Measurements from ENCODE around the gene GYG2.

GYG2 gene

DNA sequence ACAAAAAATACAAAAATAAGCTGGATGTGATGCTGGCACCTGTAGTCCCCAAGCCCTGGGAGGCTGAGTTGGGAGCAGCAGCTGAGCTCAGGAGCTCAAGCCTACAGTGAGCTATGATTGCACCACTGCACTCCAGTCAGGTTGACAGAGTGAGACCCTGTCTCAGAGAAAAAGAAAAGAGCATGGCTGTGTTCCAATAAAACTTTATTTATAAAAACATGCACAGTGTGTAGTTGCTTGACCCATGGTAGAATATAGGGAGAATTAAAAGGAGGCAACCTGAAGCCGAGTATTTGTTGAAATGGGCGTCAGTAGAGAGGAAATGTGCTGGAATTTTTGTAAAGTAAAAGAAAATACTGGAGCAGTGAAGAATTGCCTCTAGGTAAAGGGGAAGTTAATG is 27.0 kb downstream of the GYG2 start:
- no peaks in the 10 kb centered on the region for H3K9me3 ChIP-seq (ENCODE audit: low read depth, low read length)
- DNase-seq (ENCODE audit: low read depth, low spot score), result no peak
- H3K27ac ChIP-seq, result no peak overlapping the region
- no peak overlapping the region for H3K4me3 ChIP-seq
- H3K36me3 ChIP-seq (ENCODE audit: insufficient read depth, low read length), result peaks cover 41% of the 10 kb centered on the region; the same call in 1 of the 2 replicates
- TF ChIP-seq EZH2 (IDR thresholded peaks at IDR 0.05) (no peak), POLR2AphosphoS5 (IDR thresholded peaks at IDR 0.05; ENCODE audit: borderline replicate concordance, low read depth, low read length) (no peak), FOXP2 (optimal IDR thresholded peaks at IDR 0.05; ENCODE audit: control extremely low read depth, extremely low read length, insufficient read depth) (no peak)
- no peak overlapping the region for H3K9ac ChIP-seq (ENCODE audit: insufficient read length)

DNA sequence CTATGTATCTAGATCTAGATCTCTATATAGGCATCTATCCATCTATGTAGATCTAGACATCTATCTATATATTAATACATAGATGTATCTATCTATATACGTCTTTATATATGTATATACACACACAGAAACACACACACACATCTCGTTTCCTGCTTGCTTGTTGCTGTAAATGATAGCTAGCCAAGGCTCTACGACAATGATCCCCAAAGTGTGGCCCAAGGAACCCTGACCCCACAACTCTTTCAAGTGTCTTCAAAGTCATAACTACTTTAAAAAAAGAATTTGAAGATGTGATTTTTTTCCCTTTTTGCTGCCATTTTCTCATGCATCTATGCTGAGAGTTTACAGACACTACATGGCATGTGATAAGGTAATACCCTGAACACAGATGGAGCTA is 28.8 kb downstream of the GYG2 start:
- H3K9me3 ChIP-seq (ENCODE audit: low read depth, low read length), result no peaks in the 10 kb centered on the region
- H3K36me3 ChIP-seq (ENCODE audit: insufficient read depth, low read length), result peaks cover 49% of the 10 kb centered on the region; the same call in 1 of the 2 replicates
- H3K4me3 ChIP-seq, result no peak overlapping the region
- no peak for TF ChIP-seq FOXP2 (optimal IDR thresholded peaks at IDR 0.05; ENCODE audit: control extremely low read depth, extremely low read length, insufficient read depth)
- TF ChIP-seq EZH2 (IDR thresholded peaks at IDR 0.05), result no peak
- TF ChIP-seq POLR2AphosphoS5 (IDR thresholded peaks at IDR 0.05; ENCODE audit: borderline replicate concordance, low read depth, low read length), result no peak
- no peak overlapping the region for H3K27ac ChIP-seq
- no peak for DNase-seq (ENCODE audit: low read depth, low spot score)
- no peak overlapping the region for H3K9ac ChIP-seq (ENCODE audit: insufficient read length)

DNA sequence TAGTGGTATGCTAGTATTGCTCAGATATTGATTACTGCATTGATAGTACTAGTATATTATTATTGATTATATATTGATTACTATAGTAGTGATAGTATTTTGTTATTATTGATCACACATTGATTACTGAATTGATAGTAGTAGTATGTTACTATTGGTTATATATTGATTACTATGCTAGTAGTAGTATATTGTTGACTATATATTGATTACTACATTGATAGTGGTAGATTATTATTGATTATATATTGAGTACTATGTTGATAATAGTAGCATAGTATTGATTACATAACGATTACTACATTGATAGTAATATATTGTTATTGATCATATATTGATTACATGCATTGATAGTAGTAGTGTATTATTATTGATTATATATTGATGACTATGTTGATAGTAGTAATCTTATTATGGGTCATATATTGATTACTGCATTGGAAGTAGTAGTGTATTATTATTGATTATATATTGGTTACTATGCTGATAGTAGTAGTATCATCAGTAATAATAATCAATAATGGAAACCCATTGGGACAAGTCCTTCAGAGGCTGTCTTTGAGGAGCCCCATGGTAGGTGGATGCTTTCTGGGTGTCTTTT is 30.6 kb downstream of the GYG2 start:
- DNase-seq (ENCODE audit: low read depth, low spot score), result no peak
- no peak overlapping the region for H3K4me3 ChIP-seq
- peaks cover 52% of the 10 kb centered on the region; the same call in 1 of the 2 replicates for H3K36me3 ChIP-seq (ENCODE audit: insufficient read depth, low read length)
- no peak overlapping the region for H3K9ac ChIP-seq (ENCODE audit: insufficient read length)
- no peaks in the 10 kb centered on the region for H3K9me3 ChIP-seq (ENCODE audit: low read depth, low read length)
- no peak overlapping the region for H3K27ac ChIP-seq
- TF ChIP-seq FOXP2 (optimal IDR thresholded peaks at IDR 0.05; ENCODE audit: control extremely low read depth, extremely low read length, insufficient read depth) (no peak), POLR2AphosphoS5 (IDR thresholded peaks at IDR 0.05; ENCODE audit: borderline replicate concordance, low read depth, low read length) (no peak), EZH2 (IDR thresholded peaks at IDR 0.05) (no peak)

DNA sequence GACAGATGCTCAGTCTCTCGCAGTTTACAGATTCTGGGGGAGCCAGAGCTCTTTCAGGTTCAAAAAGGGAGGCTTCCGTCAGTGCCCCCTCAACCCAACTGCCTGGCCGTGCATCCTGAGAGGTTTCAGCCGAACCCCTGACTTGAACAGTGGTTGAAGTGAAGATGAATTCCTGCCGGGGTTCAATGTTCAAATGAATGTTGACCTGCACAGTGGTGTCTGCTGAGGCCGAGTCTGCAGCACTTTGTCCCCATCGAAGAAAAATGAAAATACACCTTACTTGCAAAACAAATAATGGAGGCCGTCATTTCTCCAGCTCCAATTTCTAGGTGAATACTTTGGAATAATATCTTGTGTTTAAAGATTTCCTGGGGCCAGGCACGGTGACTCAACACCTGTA is 33.7 kb downstream of the GYG2 start:
- peaks cover 54% of the 10 kb centered on the region for H3K36me3 ChIP-seq (ENCODE audit: insufficient read depth, low read length)
- no peak for DNase-seq (ENCODE audit: low read depth, low spot score)
- no peak overlapping the region for H3K9ac ChIP-seq (ENCODE audit: insufficient read length)
- H3K4me3 ChIP-seq, result no peak overlapping the region
- H3K27ac ChIP-seq, result no peak overlapping the region
- no peak for TF ChIP-seq FOXP2 (optimal IDR thresholded peaks at IDR 0.05; ENCODE audit: control extremely low read depth, extremely low read length, insufficient read depth)
- no peak for TF ChIP-seq POLR2AphosphoS5 (IDR thresholded peaks at IDR 0.05; ENCODE audit: borderline replicate concordance, low read depth, low read length)
- TF ChIP-seq EZH2 (IDR thresholded peaks at IDR 0.05), result no peak
- H3K9me3 ChIP-seq (ENCODE audit: low read depth, low read length), result no peaks in the 10 kb centered on the region

DNA sequence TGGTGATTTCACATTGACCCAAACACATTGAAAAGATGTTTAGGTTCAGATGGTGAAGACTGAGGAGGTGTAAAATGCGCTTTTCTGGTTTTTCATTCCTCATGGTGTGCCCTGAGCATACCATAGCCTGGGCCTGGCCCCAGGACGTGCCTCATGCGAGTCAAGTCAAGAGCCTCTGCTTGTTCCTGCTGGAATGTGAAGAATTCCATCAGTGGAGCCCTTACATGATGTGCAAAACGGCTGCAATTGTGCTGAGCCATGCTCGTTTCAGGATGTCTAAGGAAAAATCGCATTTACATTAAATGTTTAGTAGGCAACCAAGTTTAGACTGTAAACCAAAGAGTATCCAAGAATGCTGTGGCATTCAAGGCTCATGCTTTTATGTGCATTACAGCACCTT is 34.9 kb downstream of the GYG2 start:
- peak overlapping the region; percentile 29 for H3K9ac ChIP-seq (ENCODE audit: insufficient read length)
- TF ChIP-seq EZH2 (IDR thresholded peaks at IDR 0.05), result no peak
- TF ChIP-seq POLR2AphosphoS5 (IDR thresholded peaks at IDR 0.05; ENCODE audit: borderline replicate concordance, low read depth, low read length), result no peak
- TF ChIP-seq FOXP2 (optimal IDR thresholded peaks at IDR 0.05; ENCODE audit: control extremely low read depth, extremely low read length, insufficient read depth), result no peak
- no peak for DNase-seq (ENCODE audit: low read depth, low spot score)
- no peak overlapping the region for H3K4me3 ChIP-seq
- H3K27ac ChIP-seq, result peak overlapping the region; percentile 93
- no peaks in the 10 kb centered on the region for H3K9me3 ChIP-seq (ENCODE audit: low read depth, low read length)
- H3K36me3 ChIP-seq (ENCODE audit: insufficient read depth, low read length), result peaks cover 50% of the 10 kb centered on the region

DNA sequence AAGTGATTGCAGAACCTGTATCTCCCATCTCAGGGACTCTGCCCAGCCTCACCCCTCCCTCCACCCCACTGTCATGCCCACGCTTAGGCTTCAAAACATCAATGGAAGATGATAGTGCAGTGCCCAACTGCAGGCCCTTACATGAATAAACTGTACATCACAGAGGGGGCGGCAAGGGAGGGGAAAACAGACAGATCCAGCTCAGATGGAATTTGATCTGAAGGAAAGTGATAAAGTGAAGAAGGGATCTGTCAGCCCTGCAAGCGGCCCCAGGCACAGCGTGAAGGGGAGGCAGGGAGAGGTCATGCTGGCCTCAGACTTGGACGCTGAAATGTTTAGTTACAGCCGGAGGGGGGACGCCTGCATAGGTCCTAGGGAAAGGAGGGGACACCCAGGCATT is 38.5 kb downstream of the GYG2 start:
- no peak for DNase-seq (ENCODE audit: low read depth, low spot score)
- Histone ChIP-seq H3K36me3 (ENCODE audit: insufficient read depth, low read length) (peaks cover 31% of the 10 kb centered on the region), H3K4me3 (no peak overlapping the region), H3K27ac (no peak overlapping the region), H3K9ac (ENCODE audit: insufficient read length) (no peak overlapping the region), H3K9me3 (ENCODE audit: low read depth, low read length) (no peaks in the 10 kb centered on the region)
- TF ChIP-seq EZH2 (IDR thresholded peaks at IDR 0.05) (no peak), POLR2AphosphoS5 (IDR thresholded peaks at IDR 0.05; ENCODE audit: borderline replicate concordance, low read depth, low read length) (no peak), FOXP2 (optimal IDR thresholded peaks at IDR 0.05; ENCODE audit: control extremely low read depth, extremely low read length, insufficient read depth) (no peak)

DNA sequence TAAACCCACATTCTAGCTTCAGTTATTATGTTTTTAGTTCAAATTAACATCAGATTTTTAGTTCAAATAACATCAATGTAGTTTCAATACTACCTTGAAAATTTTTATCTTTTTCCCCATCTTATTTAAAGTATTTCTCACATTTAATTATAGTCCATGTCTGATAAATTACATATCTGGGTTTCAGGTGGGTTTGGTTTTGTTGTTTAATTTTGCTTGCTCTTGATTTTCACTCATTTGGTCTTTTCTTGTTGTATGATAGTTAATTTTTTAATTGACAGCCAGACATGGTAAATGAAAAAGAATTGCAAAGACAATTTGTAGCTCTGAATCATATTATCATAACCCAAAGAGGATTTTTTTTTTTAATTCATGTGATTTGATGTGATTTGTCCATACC is 41.9 kb downstream of the GYG2 start:
- Histone ChIP-seq H3K9me3 (ENCODE audit: low read depth, low read length) (no peaks in the 10 kb centered on the region), H3K36me3 (ENCODE audit: insufficient read depth, low read length) (peaks cover 9% of the 10 kb centered on the region), H3K9ac (ENCODE audit: insufficient read length) (no peak overlapping the region), H3K27ac (peak overlapping the region; percentile 38; the same call in 1 of the 2 replicates), H3K4me3 (no peak overlapping the region)
- TF ChIP-seq POLR2AphosphoS5 (IDR thresholded peaks at IDR 0.05; ENCODE audit: borderline replicate concordance, low read depth, low read length) (no peak), EZH2 (IDR thresholded peaks at IDR 0.05) (no peak), FOXP2 (optimal IDR thresholded peaks at IDR 0.05; ENCODE audit: control extremely low read depth, extremely low read length, insufficient read depth) (no peak)
- DNase-seq (ENCODE audit: low read depth, low spot score), result no peak

DNA sequence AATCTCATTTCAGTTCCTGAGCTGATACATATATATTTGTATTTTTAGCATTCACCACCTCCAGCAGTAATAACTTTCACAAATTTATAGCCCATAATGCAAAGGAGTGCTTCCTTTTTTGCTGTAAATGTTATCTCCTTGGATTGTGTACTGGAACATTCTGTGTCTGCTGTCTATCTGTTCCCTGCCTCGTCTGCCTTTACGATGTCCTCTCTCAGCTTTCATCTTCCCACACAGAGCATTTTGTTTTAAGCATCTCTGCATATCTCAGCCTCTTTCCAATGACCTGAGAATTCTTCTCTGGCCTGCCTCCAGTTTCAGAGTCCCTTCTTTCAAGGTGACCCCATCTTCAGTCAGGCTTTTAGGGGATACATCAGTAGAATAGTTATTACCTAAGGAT is 43.1 kb downstream of the GYG2 start:
- DNase-seq (ENCODE audit: low read depth, low spot score), result no peak
- Histone ChIP-seq H3K4me3 (peak overlapping the region; percentile 73), H3K36me3 (ENCODE audit: insufficient read depth, low read length) (no peaks in the 10 kb centered on the region; the same call in 1 of the 2 replicates), H3K9ac (ENCODE audit: insufficient read length) (no peak overlapping the region), H3K27ac (peak overlapping the region; percentile 96), H3K9me3 (ENCODE audit: low read depth, low read length) (no peaks in the 10 kb centered on the region)
- TF ChIP-seq POLR2AphosphoS5 (IDR thresholded peaks at IDR 0.05; ENCODE audit: borderline replicate concordance, low read depth, low read length) (no peak), EZH2 (IDR thresholded peaks at IDR 0.05) (no peak), FOXP2 (optimal IDR thresholded peaks at IDR 0.05; ENCODE audit: control extremely low read depth, extremely low read length, insufficient read depth) (no peak)
